Activated B cell treated with CpG ODN at 0.5 μM for 24 hours (primary cell): ENCODE data around the gene MAZ. TPM values are rescaled to one million over a fixed set of nuclear protein-coding genes. Genes with fewer than 3 reads are reported as not detected.

Source experiments
- ATAC-seq: fragments of 200-7000 bp; cut with Tn5 transposase; one replicate; pipeline ENCODE4 v1.10.0; 2021; ENCODE audit warnings: low read depth, mild to moderate bottlenecking, moderate library complexity
- CTCF ChIA-PET: fragments of 350-600 bp; sonication (Branson Sonifier 250); formaldehyde crosslinking; loops from one replicate; lab custom pipeline; 2021; ENCODE audit warnings: antibody characterized with exemption; lab: Charles Lee
- POLR2A ChIA-PET: fragments of 350-600 bp; sonication (Branson Sonifier 250); formaldehyde crosslinking; loops from one replicate; lab custom pipeline; 2021; ENCODE audit warnings: antibody characterized with exemption; lab: Charles Lee
- DNase-seq: peaks from one replicate; pipeline ENCODE4 v3.0.0; 2022
- H3K27ac Mint-ChIP-seq: one replicate; pipeline ENCODE4 v1.8.0; 2020; ENCODE audit warnings: mixed read lengths
- H3K27me3 Mint-ChIP-seq: one replicate; pipeline ENCODE4 v1.8.0; 2021; ENCODE audit warnings: mixed read lengths
- H3K36me3 Mint-ChIP-seq: one replicate; pipeline ENCODE4 v1.8.0; 2021; ENCODE audit warnings: low read depth, mixed read lengths
- H3K4me1 Mint-ChIP-seq: one replicate; pipeline ENCODE4 v1.8.0; 2021; ENCODE audit warnings: mixed read lengths
- H3K4me3 Mint-ChIP-seq: one replicate; pipeline ENCODE4 v1.8.0; 2020; ENCODE audit warnings: mild to moderate bottlenecking, mixed read lengths
- H3K9me3 Mint-ChIP-seq: one replicate; pipeline ENCODE4 v1.8.0; 2020; ENCODE audit warnings: mixed read lengths
- intact Hi-C: fragments of 100-400 bp; cut with micrococcal nuclease; formaldehyde crosslinking; loops from one replicate; pipeline ENCODE4 v1.15.1; 2024
- total RNA-seq: library from RNA; stranded (reverse); gene quantifications from 2 replicates; pipeline ENCODE4 v1.2.3, GENCODE V29; 2022
- TF ChIP-seq, protein P1 (sequence below): fragments of 200-600 bp; IDR thresholded peaks from one replicate; pipeline ENCODE4 v1.8.0; 2022; ENCODE audit warnings: antibody characterized with exemption, mild to moderate bottlenecking

MAZ gene
- total RNA-seq, 1 donor from 2014 or later: 187 TPM

- H3K4me3 Mint-ChIP-seq: no peak overlapping the region
- intact Hi-C loops: no loop called here
Observed at GRCh38 chr16:29860218-29860617, 53.9 kb downstream of the MAZ start.

More at GRCh38 chr16:29860218-29860617, 53.9 kb downstream of the MAZ start:
- Mint-ChIP-seq H3K9me3 (no peaks in the 10 kb centered on the region), H3K27me3 (no peaks in the 10 kb centered on the region), H3K4me1 (peaks cover 24% of the 10 kb centered on the region), H3K27ac (no peak overlapping the region), H3K36me3 (peaks cover 37% of the 10 kb centered on the region)
- ChIA-PET CTCF (no interaction called here), POLR2A (no interaction called here)
- ATAC-seq (no peak), DNase-seq (no peak)
- TF ChIP-seq, protein P1, sequence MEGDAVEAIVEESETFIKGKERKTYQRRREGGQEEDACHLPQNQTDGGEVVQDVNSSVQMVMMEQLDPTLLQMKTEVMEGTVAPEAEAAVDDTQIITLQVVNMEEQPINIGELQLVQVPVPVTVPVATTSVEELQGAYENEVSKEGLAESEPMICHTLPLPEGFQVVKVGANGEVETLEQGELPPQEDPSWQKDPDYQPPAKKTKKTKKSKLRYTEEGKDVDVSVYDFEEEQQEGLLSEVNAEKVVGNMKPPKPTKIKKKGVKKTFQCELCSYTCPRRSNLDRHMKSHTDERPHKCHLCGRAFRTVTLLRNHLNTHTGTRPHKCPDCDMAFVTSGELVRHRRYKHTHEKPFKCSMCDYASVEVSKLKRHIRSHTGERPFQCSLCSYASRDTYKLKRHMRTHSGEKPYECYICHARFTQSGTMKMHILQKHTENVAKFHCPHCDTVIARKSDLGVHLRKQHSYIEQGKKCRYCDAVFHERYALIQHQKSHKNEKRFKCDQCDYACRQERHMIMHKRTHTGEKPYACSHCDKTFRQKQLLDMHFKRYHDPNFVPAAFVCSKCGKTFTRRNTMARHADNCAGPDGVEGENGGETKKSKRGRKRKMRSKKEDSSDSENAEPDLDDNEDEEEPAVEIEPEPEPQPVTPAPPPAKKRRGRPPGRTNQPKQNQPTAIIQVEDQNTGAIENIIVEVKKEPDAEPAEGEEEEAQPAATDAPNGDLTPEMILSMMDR: no peak

Other genes starting within 250 kb of the MAZ start
- 2.4 and 2.7 TPM in 2 replicates for gene SPN, start 143.3 kb upstream of the MAZ start, total RNA-seq
- 0.64 and 0.84 TPM in 2 replicates for gene QPRT, start 127.3 kb upstream of the MAZ start, total RNA-seq
- 20.4 and 22.5 TPM in 2 replicates for gene C16orf54, start 60.5 kb upstream of the MAZ start, total RNA-seq
- not detected in 2 replicates for gene ZG16, start 28.3 kb upstream of the MAZ start, total RNA-seq
- 33.1 and 40.1 TPM in 2 replicates for gene KIF22, start 15.8 kb upstream of the MAZ start, total RNA-seq
- 0.11 and 0.54 TPM in 2 replicates for gene PRRT2, start 5.7 kb downstream of the MAZ start, total RNA-seq
- gene PAGR1, start 9.6 kb downstream of the MAZ start, total RNA-seq: 18.6 and 20.3 TPM in 2 replicates
- gene MVP, start 13.9 kb downstream of the MAZ start, total RNA-seq: 177 and 179 TPM in 2 replicates
- 28.7 and 29.8 TPM in 2 replicates for gene CDIPT, start 56.7 kb downstream of the MAZ start, total RNA-seq
- not detected in 2 replicates for gene SEZ6L2, start 93.0 kb downstream of the MAZ start, total RNA-seq
- gene ASPHD1, start 94.0 kb downstream of the MAZ start, total RNA-seq: 0.12 TPM in 1 of 2 replicates, not detected in the other
- 37.5 and 44.4 TPM in 2 replicates for gene KCTD13, start 119.7 kb downstream of the MAZ start, total RNA-seq
- gene TMEM219, start 155.6 kb downstream of the MAZ start, total RNA-seq: 50.3 and 50.8 TPM in 2 replicates
- gene TAOK2, start 167.3 kb downstream of the MAZ start, total RNA-seq: 30.5 and 36.1 TPM in 2 replicates
- gene HIRIP3, start 189.1 kb downstream of the MAZ start, total RNA-seq: 10.5 and 14.2 TPM in 2 replicates
- 83.5 and 93.6 TPM in 2 replicates for gene INO80E, start 189.7 kb downstream of the MAZ start, total RNA-seq
- not detected in 2 replicates for gene DOC2A, start 204.5 kb downstream of the MAZ start, total RNA-seq
- gene C16orf92, start 216.7 kb downstream of the MAZ start, total RNA-seq: not detected in 2 replicates
- gene TLCD3B, start 224.7 kb downstream of the MAZ start, total RNA-seq: not detected in 2 replicates